Right atrium auricular region (tissue), 2 donors: ENCODE measurements around the gene TEX11. TPM values are rescaled to one million over a fixed set of nuclear protein-coding genes. Genes with fewer than 3 reads are reported as not detected.
"Not testable (repeated sequence)": the region's sequence is repeated elsewhere in the genome, so short reads cannot be mapped to it uniquely, and the experiment has no call there.

ENCODE experiments used
- DNase-seq: peaks from one replicate; pipeline ENCODE4 v3.0.0-alpha.2; 2019; ENCODE audit warnings: low spot score
- H3K27ac ChIP-seq, 2 donors: fragments of 200-600 bp; sonication (generic); 1 replicate in 1 of 2; 2 replicates in 1 of 2; pipeline ENCODE4 v1.5.1; 2016 to 2019
- H3K27me3 ChIP-seq, 2 donors: fragments of 200-600 bp; sonication (generic); one replicate each; pipeline versions ENCODE4 v1.5.1 to v1.6.0; 2017 to 2019
- H3K36me3 ChIP-seq: fragments of 200-600 bp; sonication (generic); one replicate; pipeline ENCODE4 v1.5.1; 2016
- H3K4me1 ChIP-seq, 2 donors: fragments of 200-600 bp; sonication (generic); one replicate each; pipeline versions ENCODE4 v1.5.1 to v1.6.0; 2017 to 2019
- H3K4me3 ChIP-seq, 2 donors: fragments of 200-600 bp; sonication (generic); 1 replicate in 1 of 2; 2 replicates in 1 of 2; pipeline ENCODE4 v1.5.1; 2017 to 2019; ENCODE audit warnings: mild to moderate bottlenecking in 1 of 2, moderate library complexity in 1 of 2
- H3K9me3 ChIP-seq, 2 donors: fragments of 200-600 bp; sonication (generic); one replicate each; pipeline ENCODE4 v1.5.1; 2019
- total RNA-seq, 2 donors: library from RNA; depleted of rRNA; stranded (reverse); fragments of >200 nt; gene quantifications; one replicate each; pipeline ENCODE4 v1.1.0, GENCODE V29; 2016
- TF ChIP-seq, protein P1 (sequence below), 2 donors: fragments of 200-600 bp; sonication (generic); IDR thresholded peaks; one replicate each; pipeline ENCODE4 v1.5.1; 2019; ENCODE audit warnings: antibody characterized with exemption in 2 of 2

TEX11 gene
- total RNA-seq, 2 donors from 2014 or later = not detected

DNA sequence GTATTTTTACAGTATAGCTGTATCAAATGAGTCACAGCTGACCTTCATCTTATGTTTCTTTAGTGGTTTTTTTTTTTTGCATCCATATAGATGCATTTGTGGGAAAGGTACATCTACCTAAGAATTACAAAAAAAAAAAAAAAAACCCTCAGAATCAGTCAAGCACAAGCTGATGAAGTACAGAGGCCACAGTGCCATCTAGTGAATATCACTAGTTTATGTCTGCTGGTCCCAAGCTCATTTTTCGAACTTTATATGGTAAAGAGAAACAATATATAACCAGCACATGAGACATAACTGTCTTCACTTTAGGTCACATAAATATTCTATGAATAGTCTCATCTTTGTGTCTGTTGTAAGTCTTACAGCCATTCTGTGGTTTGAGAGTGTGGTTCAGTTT lies 243.8 kb downstream of the TEX11 start:
- Histone ChIP-seq H3K36me3 (no peaks in the 10 kb centered on the region), H3K27ac (no peak overlapping the region), H3K4me3 (no peak overlapping the region), H3K4me1 (no peaks in the 10 kb centered on the region), H3K27me3 (no peaks in the 10 kb centered on the region), H3K9me3 (no peaks in the 10 kb centered on the region)
- TF ChIP-seq, protein P1, sequence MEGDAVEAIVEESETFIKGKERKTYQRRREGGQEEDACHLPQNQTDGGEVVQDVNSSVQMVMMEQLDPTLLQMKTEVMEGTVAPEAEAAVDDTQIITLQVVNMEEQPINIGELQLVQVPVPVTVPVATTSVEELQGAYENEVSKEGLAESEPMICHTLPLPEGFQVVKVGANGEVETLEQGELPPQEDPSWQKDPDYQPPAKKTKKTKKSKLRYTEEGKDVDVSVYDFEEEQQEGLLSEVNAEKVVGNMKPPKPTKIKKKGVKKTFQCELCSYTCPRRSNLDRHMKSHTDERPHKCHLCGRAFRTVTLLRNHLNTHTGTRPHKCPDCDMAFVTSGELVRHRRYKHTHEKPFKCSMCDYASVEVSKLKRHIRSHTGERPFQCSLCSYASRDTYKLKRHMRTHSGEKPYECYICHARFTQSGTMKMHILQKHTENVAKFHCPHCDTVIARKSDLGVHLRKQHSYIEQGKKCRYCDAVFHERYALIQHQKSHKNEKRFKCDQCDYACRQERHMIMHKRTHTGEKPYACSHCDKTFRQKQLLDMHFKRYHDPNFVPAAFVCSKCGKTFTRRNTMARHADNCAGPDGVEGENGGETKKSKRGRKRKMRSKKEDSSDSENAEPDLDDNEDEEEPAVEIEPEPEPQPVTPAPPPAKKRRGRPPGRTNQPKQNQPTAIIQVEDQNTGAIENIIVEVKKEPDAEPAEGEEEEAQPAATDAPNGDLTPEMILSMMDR (IDR thresholded peaks at IDR 0.05) = peak in 1 of 2 donors; percentile 34
- no peak for DNase-seq

DNA sequence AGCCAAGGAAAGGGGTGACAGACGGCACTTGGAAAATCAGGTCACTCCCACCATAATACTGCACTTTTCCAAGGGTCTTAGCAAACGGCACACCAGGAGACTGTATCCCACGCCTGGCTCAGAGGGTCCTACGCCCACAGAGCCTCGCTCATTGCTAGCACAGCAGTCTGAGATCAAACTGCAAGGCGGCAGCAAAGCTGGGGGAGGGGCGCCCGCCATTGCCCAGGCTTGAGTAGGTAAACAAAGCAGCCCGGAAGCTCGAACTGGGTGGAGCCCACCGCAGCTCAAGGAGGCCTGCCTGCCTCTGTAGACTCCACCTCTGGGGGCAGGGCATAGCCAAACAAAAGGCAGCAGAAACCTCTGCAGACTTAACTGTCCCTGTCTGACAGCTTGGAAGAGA lies 247.4 kb downstream of the TEX11 start:
- not testable (repeated sequence) for H3K27me3 ChIP-seq, H3K36me3 ChIP-seq, H3K27ac ChIP-seq, H3K4me3 ChIP-seq, DNase-seq, H3K9me3 ChIP-seq, H3K4me1 ChIP-seq

DNA sequence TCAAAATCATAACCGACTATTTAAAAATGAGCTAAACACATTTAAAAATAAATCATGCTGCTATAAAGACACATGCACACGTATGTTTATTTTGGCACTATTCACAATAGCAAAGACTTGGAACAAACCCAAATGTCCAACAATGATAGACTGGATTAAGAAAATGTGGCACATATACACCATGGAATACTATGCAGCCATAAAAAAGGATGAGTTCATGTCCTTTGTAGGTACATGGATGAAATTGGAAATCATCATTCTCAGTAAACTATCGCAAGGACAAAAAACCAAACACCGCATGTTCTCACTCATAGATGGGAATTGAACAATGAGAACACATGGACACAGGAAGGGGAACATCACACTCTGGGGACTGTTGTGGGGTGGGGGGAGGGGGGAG lies 251.0 kb downstream of the TEX11 start:
- not testable (repeated sequence) for H3K4me1 ChIP-seq, H3K9me3 ChIP-seq, H3K36me3 ChIP-seq, H3K4me3 ChIP-seq, DNase-seq, H3K27me3 ChIP-seq, H3K27ac ChIP-seq

DNA sequence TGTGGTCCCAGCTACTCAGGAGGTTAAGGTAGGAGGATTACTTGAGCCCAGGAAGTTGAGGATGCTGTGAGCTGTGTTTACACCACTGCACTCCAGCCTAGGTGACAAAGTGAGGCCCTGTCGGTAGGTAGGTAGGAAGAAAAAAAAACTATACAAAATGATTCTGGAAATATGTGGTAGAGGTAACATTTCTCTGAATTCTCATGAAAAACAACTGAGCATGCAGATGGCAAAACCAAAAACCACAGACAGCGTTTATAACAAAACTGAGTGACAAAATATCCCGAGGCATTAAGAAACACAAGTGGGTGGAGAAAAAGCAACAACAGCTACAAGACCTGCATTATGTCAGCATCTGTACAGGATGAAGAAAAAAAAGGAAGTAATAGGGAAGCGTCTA lies 252.2 kb downstream of the TEX11 start:
- H3K27ac ChIP-seq = no peak overlapping the region
- no peaks in the 10 kb centered on the region for H3K36me3 ChIP-seq
- H3K4me1 ChIP-seq = no peaks in the 10 kb centered on the region
- H3K27me3 ChIP-seq = no peaks in the 10 kb centered on the region
- no peaks in the 10 kb centered on the region for H3K9me3 ChIP-seq
- TF ChIP-seq, protein P1 (IDR thresholded peaks at IDR 0.05) = no peak
- no peak for DNase-seq
- no peak overlapping the region for H3K4me3 ChIP-seq

DNA sequence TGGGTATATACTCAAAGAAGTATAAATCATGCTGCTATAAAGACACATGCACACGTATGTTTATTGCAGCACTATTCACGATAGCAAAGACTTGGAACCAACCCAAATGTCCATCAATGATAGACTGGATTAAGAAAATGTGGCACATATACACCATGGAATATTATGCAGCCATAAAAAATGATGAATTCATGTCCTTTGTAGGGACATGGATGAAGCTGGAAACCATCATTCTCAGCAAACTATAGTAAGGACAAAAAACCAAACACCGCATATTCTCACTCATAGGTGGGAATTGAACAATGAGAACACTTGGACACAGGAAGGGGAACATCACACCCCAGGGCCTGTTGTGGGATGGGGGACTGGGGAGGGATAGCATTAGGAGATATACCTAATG lies 260.6 kb downstream of the TEX11 start:
- DNase-seq, H3K27me3 ChIP-seq, H3K4me3 ChIP-seq, H3K36me3 ChIP-seq, H3K27ac ChIP-seq, H3K4me1 ChIP-seq: not testable (repeated sequence)
- peaks cover 0 to 31% of the 10 kb centered on the region in 2 donors for H3K9me3 ChIP-seq

DNA sequence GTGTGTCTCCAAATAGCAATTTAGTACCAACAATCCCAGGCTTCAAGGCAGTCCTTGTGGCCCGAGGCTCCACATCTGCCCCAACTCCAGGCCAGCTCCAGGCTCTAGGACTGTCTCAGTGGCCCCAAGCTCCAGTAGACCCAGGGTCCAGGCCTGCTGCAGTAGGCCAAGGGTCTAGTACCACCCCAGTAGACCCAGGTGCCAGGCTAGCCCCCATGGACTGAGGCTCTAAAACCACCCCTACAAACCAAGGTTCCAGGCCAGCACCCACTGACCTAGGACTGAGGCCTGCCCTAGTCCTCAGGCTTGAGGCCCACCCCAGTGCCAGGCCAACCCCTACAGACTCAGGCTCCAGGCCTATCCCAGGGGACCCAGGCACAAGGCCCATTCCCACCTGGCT lies 272.3 kb downstream of the TEX11 start:
- TF ChIP-seq, protein P1 (IDR thresholded peaks at IDR 0.05) = no peak
- Histone ChIP-seq H3K4me3 (no peak overlapping the region), H3K36me3 (no peaks in the 10 kb centered on the region), H3K9me3 (peaks cover 0 to 4% of the 10 kb centered on the region in 2 donors), H3K27ac (no peak overlapping the region), H3K27me3 (no peaks in the 10 kb centered on the region), H3K4me1 (no peaks in the 10 kb centered on the region)
- DNase-seq = no peak

DNA sequence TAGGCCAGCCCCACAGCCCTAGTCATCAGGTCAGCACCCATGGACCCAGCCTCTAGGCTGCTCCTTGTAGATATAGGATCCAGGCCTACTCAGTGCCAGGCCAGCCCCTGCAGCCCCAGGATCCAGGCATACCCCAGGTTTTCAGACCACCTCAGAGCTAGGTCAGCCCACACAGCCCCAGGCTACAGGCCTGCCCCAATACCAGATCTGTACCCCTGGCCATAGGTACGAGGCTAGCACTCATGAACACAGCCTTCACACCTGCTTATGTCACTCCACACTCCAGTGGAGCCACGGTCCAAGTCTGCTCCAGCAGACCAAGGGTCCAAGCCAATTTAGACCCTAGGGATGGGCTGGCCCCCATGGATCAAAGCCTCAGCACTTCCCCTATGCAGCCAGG lies 272.8 kb downstream of the TEX11 start:
- H3K27ac ChIP-seq = no peak overlapping the region
- TF ChIP-seq, protein P1 (IDR thresholded peaks at IDR 0.05) = no peak
- no peaks in the 10 kb centered on the region for H3K36me3 ChIP-seq

More for the DNA sequence above, 272.8 kb downstream of the TEX11 start:
- Histone ChIP-seq H3K4me3 (no peak overlapping the region), H3K9me3 (peaks cover 0 to 4% of the 10 kb centered on the region in 2 donors), H3K4me1 (no peaks in the 10 kb centered on the region), H3K27me3 (no peaks in the 10 kb centered on the region)
- no peak for DNase-seq
